ENCODE results near the gene SMAD6. TPM values are rescaled to one million over a fixed set of nuclear protein-coding genes. Genes with fewer than 3 reads are reported as not detected.

SMAD6 gene
- total and polyA plus RNA-seq, 2 donors, result 1.0 to 2.8 TPM

DNA sequence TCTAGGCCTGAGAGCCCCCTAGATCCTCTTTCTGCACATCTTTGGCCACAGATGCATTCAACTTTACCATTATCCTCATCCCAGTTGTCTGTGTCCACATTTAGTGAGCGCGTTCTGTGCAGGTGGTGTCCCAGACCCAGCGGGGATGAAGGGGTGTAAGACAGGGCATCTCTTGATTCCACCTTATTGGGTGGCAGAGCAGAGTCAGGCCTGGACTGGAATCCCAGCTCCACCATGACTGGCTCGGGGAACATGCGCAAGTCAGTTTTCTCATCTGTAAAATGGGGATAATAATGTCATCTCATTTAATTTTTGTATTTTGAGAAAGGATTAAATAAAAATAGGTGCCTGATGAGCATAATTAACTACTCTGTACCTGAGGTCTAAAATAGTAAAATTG lies 7.8 kb downstream of the SMAD6 start:
- no peak overlapping the region for H3K4me3 ChIP-seq (ENCODE audit: low read length in 2 of 2)
- H3K36me3 ChIP-seq (ENCODE audit: control insufficient read depth in 2 of 2, insufficient read depth in 2 of 2, low read length in 1 of 2), result no peaks in the 10 kb centered on the region
- H3K9me3 ChIP-seq (ENCODE audit: control insufficient read depth in 2 of 2, insufficient read depth in 1 of 2, low read length in 1 of 2), result no peaks in the 10 kb centered on the region
- peaks cover 0 to 27% of the 10 kb centered on the region in 2 donors for H3K27me3 ChIP-seq (ENCODE audit: control insufficient read depth in 2 of 2, insufficient read depth in 1 of 2, low read length in 1 of 2)
- DNase-seq (ENCODE audit: low read depth in 6 of 9, low spot score in 9 of 9), result no peak
- WGBS, result 98% methylated on average over 5 of the region's 5 CpGs
- no peak overlapping the region for H3K27ac ChIP-seq (ENCODE audit: low read depth in 1 of 2, low read length in 1 of 2)
- H3K4me1 ChIP-seq (ENCODE audit: control insufficient read depth in 2 of 2, insufficient read depth in 2 of 2, low read length in 2 of 2), result peaks cover 0 to 3% of the 10 kb centered on the region in 2 donors

DNA sequence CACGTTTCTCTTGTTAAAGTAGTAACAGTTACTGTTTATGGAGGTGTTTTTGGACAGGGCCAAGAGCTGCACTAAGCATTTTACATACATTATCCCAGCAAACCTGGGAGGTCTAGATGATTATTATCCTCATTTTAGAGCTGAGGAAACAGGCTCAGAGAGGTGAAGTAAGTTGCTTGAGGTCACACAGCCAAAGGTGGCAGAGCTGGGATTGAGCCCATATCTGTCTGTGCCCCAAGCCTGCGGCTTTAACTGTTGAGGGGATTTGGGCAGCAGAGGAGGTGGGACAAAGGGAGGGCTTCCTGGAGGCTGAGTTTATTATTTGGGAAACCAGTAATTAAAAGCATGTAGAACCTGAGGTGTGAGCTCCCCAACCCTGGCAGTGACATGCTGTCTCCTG lies 9.2 kb downstream of the SMAD6 start:
- peaks cover 0 to 2% of the 10 kb centered on the region in 2 donors for H3K4me1 ChIP-seq (ENCODE audit: control insufficient read depth in 2 of 2, insufficient read depth in 2 of 2, low read length in 2 of 2)
- H3K9me3 ChIP-seq (ENCODE audit: control insufficient read depth in 2 of 2, insufficient read depth in 1 of 2, low read length in 1 of 2), result no peaks in the 10 kb centered on the region
- no peak overlapping the region for H3K4me3 ChIP-seq (ENCODE audit: low read length in 2 of 2)
- H3K36me3 ChIP-seq (ENCODE audit: control insufficient read depth in 2 of 2, insufficient read depth in 2 of 2, low read length in 1 of 2), result no peaks in the 10 kb centered on the region
- 76% methylated on average over 2 of the region's 2 CpGs for WGBS
- no peak for DNase-seq (ENCODE audit: low read depth in 6 of 9, low spot score in 9 of 9)
- peaks cover 0 to 13% of the 10 kb centered on the region in 2 donors for H3K27me3 ChIP-seq (ENCODE audit: control insufficient read depth in 2 of 2, insufficient read depth in 1 of 2, low read length in 1 of 2)
- H3K27ac ChIP-seq (ENCODE audit: low read depth in 1 of 2, low read length in 1 of 2), result no peak overlapping the region

DNA sequence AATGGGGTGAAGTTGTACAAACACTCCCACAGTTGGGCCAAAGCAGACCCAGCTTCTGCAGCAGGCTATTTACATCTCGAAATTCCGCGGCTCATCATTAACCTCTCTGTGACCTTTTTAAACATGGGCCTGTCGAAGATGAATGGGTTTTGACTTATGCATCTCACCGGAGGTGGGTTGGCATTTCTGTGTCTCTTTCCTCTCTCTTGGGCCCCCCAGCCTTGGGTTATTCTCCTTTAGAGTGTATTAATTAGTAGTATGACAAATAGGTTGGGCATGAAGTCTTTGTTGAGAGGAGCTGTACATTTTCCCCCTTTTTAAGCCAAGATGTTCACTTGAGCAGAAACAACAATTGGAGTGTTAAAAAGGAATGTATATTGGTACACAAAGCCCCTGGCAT lies 9.8 kb downstream of the SMAD6 start:
- no peak overlapping the region for H3K4me3 ChIP-seq (ENCODE audit: low read length in 2 of 2)
- peaks cover 0 to 7% of the 10 kb centered on the region in 2 donors for H3K27me3 ChIP-seq (ENCODE audit: control insufficient read depth in 2 of 2, insufficient read depth in 1 of 2, low read length in 1 of 2)
- 85% methylated on average over 5 of the region's 5 CpGs for WGBS
- H3K4me1 ChIP-seq (ENCODE audit: control insufficient read depth in 2 of 2, insufficient read depth in 2 of 2, low read length in 2 of 2), result peaks cover 0 to 2% of the 10 kb centered on the region in 2 donors
- no peaks in the 10 kb centered on the region for H3K36me3 ChIP-seq (ENCODE audit: control insufficient read depth in 2 of 2, insufficient read depth in 2 of 2, low read length in 1 of 2)
- no peaks in the 10 kb centered on the region for H3K9me3 ChIP-seq (ENCODE audit: control insufficient read depth in 2 of 2, insufficient read depth in 1 of 2, low read length in 1 of 2)
- no peak overlapping the region for H3K27ac ChIP-seq (ENCODE audit: low read depth in 1 of 2, low read length in 1 of 2)
- DNase-seq (ENCODE audit: low read depth in 6 of 9, low spot score in 9 of 9), result no peak

DNA sequence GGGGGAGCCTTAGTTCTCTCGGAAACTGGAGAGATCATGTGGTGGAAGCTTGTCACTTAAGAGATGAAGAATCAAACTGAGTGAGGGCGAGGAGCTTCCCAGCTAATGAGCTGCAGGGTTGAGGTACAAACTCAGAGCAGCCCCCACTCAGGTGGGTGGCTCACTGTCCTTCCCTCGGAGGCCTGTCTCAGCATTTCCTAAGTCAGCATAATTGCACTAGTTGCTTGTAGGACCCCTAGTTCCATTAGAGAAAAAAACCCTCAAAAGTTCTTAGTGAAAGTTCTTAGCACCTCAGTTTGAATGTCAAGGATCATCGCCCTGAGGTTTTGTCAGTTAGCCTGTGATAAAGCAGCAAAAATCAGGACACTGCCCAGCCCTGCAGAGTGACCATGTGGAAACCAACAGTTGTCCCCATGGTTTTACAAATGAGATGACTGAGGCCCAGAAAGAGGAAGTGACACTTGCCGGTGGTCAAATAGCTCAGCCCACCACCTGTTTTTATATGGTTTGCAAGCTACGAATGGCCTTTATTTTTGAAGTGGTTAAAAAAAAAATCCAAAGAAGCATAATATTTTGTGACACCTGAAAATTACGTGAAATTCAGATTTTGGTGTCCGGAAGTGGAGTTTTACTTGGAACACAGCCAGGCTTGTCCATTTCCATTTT lies 11.9 kb downstream of the SMAD6 start:
- no peak for DNase-seq (ENCODE audit: low read depth in 6 of 9, low spot score in 9 of 9)
- peaks cover 0 to 2% of the 10 kb centered on the region in 2 donors for H3K4me1 ChIP-seq (ENCODE audit: control insufficient read depth in 2 of 2, insufficient read depth in 2 of 2, low read length in 2 of 2)
- no peaks in the 10 kb centered on the region for H3K9me3 ChIP-seq (ENCODE audit: control insufficient read depth in 2 of 2, insufficient read depth in 1 of 2, low read length in 1 of 2)
- no peak overlapping the region for H3K27ac ChIP-seq (ENCODE audit: low read depth in 1 of 2, low read length in 1 of 2)
- H3K36me3 ChIP-seq (ENCODE audit: control insufficient read depth in 2 of 2, insufficient read depth in 2 of 2, low read length in 1 of 2), result no peaks in the 10 kb centered on the region
- H3K4me3 ChIP-seq (ENCODE audit: low read length in 2 of 2), result no peak overlapping the region
- no peaks in the 10 kb centered on the region for H3K27me3 ChIP-seq (ENCODE audit: control insufficient read depth in 2 of 2, insufficient read depth in 1 of 2, low read length in 1 of 2)
- 66% methylated on average over 8 of the region's 8 CpGs for WGBS

DNA sequence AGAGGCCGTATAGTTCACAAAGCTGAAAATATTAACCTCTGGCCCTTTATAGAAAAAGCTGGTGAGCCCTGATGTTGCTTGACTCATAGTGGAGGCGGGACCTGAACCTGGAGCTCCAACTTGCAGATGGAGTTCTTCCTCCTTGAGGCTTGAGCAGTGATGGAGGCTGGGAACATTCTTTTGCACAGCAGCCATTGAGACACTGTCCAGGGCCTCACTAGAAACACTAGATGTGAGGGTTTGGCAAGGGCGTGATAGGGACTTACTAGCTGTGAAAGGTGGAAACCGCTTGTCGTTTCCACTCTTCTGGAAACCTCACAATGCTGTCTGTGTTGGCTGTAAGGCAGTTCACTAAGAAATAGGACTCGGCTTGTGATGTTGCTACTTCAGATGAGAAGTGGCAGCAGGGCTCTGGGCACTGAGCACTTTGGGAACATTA lies 12.5 kb downstream of the SMAD6 start:
- H3K9me3 ChIP-seq (ENCODE audit: control insufficient read depth in 2 of 2, insufficient read depth in 1 of 2, low read length in 1 of 2), result no peaks in the 10 kb centered on the region
- 95% methylated on average over 6 of the region's 6 CpGs for WGBS
- no peaks in the 10 kb centered on the region for H3K27me3 ChIP-seq (ENCODE audit: control insufficient read depth in 2 of 2, insufficient read depth in 1 of 2, low read length in 1 of 2)
- H3K27ac ChIP-seq (ENCODE audit: low read depth in 1 of 2, low read length in 1 of 2), result no peak overlapping the region
- peaks cover 0 to 2% of the 10 kb centered on the region in 2 donors for H3K4me1 ChIP-seq (ENCODE audit: control insufficient read depth in 2 of 2, insufficient read depth in 2 of 2, low read length in 2 of 2)
- H3K36me3 ChIP-seq (ENCODE audit: control insufficient read depth in 2 of 2, insufficient read depth in 2 of 2, low read length in 1 of 2), result no peaks in the 10 kb centered on the region
- H3K4me3 ChIP-seq (ENCODE audit: low read length in 2 of 2), result no peak overlapping the region
- no peak for DNase-seq (ENCODE audit: low read depth in 6 of 9, low spot score in 9 of 9)

DNA sequence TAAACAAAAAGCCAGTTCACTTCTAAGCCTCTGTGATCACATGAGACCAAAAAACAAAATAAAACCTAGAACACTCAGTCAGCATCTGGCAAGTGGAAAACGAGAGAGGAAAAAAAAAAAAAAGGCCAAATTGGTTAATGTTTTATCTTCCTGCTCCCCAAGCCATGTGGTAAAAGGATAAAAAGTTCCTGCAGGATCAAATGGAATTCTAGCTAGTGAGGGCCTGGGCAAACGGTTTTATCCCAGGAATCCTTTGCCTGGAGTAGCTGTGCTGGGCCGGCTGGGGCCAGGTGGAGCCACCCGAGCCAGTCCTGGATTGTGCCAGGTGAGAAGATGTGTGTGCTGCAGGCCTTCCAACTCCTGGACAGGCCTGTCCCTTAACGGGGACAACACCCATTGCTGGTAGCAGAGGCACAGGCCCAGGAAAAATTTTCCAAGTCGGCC lies 13.2 kb downstream of the SMAD6 start:
- H3K27me3 ChIP-seq (ENCODE audit: control insufficient read depth in 2 of 2, insufficient read depth in 1 of 2, low read length in 1 of 2), result no peaks in the 10 kb centered on the region
- H3K36me3 ChIP-seq (ENCODE audit: control insufficient read depth in 2 of 2, insufficient read depth in 2 of 2, low read length in 1 of 2), result no peaks in the 10 kb centered on the region
- H3K4me3 ChIP-seq (ENCODE audit: low read length in 2 of 2), result no peak overlapping the region
- no peaks in the 10 kb centered on the region for H3K9me3 ChIP-seq (ENCODE audit: control insufficient read depth in 2 of 2, insufficient read depth in 1 of 2, low read length in 1 of 2)
- peaks cover 0 to 2% of the 10 kb centered on the region in 2 donors for H3K4me1 ChIP-seq (ENCODE audit: control insufficient read depth in 2 of 2, insufficient read depth in 2 of 2, low read length in 2 of 2)
- H3K27ac ChIP-seq (ENCODE audit: low read depth in 1 of 2, low read length in 1 of 2), result no peak overlapping the region
- no peak for DNase-seq (ENCODE audit: low read depth in 6 of 9, low spot score in 9 of 9)
- WGBS, result 95% methylated on average over 6 of the region's 6 CpGs

DNA sequence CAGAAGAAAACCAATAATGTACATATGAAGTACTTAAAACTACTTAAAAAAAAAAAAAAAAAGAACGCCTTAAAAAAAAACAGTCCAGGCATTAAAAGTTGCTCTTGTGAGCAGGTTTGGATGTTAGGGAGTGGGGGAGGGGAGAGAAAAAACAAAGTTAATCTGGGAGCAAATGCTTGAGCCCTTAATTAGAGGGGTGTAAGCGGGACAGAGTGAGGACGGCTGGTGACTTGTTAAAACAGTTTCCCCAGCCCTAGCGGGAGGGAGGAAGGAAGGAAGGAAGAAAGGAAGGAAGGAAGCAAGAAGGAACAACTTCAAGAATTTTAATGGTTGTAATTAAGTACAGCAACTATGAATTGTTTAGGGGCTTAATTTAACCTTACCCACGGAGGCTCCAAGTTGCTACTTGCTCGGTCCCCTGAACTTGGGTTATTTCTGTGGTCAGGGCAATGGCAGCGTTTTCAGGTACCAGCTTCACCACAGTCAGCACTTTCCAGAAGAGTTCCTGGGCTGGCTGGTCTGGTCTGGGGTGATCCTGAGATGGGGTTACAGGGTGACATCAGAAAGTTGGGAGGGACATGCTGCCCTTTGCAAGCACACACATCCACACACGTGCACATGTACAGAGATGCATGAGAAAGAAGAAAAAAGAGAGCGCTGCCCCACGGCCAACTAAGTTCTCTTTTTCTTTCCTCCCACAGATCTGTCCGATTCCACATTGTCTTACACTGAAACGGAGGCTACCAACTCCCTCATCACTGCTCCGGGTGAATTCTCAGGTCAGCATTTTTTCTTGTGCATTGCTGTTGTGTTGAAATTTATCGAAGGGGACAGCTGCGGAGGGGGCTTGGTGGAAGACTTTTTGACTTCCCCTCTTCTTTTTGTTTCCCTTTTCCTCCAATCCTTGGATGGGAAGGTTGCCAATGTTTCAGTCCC lies 14.0 kb downstream of the SMAD6 start:
- Histone ChIP-seq H3K9me3 (ENCODE audit: control insufficient read depth in 2 of 2, insufficient read depth in 1 of 2, low read length in 1 of 2) (no peaks in the 10 kb centered on the region), H3K27ac (ENCODE audit: low read depth in 1 of 2, low read length in 1 of 2) (no peak overlapping the region), H3K4me1 (ENCODE audit: control insufficient read depth in 2 of 2, insufficient read depth in 2 of 2, low read length in 2 of 2) (peaks cover 0 to 2% of the 10 kb centered on the region in 2 donors), H3K27me3 (ENCODE audit: control insufficient read depth in 2 of 2, insufficient read depth in 1 of 2, low read length in 1 of 2) (no peaks in the 10 kb centered on the region), H3K36me3 (ENCODE audit: control insufficient read depth in 2 of 2, insufficient read depth in 2 of 2, low read length in 1 of 2) (no peaks in the 10 kb centered on the region), H3K4me3 (ENCODE audit: low read length in 2 of 2) (no peak overlapping the region)
- no peak for DNase-seq (ENCODE audit: low read depth in 6 of 9, low spot score in 9 of 9)
- 60% methylated on average over 15 of the region's 15 CpGs for WGBS

DNA sequence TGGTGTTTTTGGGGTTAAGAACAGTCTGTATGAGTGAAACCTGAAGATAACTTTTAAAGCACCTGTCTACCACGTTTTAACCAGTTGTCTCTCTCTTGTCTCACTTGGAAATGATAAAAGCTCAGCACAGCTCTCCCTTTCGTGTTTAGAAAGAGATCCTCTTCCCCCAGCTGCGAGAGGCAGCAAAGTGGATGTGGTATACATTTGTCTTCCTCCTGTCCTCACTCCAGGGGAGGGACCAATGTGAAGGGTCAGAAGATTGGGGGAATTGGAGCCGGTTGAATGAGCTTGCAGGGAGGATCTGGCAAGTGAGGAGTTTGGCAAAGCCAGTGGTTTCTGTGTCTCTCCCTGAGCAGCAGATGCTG lies 14.6 kb downstream of the SMAD6 start:
- Histone ChIP-seq H3K36me3 (ENCODE audit: control insufficient read depth in 2 of 2, insufficient read depth in 2 of 2, low read length in 1 of 2) (no peaks in the 10 kb centered on the region), H3K27ac (ENCODE audit: low read depth in 1 of 2, low read length in 1 of 2) (no peak overlapping the region), H3K27me3 (ENCODE audit: control insufficient read depth in 2 of 2, insufficient read depth in 1 of 2, low read length in 1 of 2) (no peaks in the 10 kb centered on the region), H3K9me3 (ENCODE audit: control insufficient read depth in 2 of 2, insufficient read depth in 1 of 2, low read length in 1 of 2) (no peaks in the 10 kb centered on the region), H3K4me1 (ENCODE audit: control insufficient read depth in 2 of 2, insufficient read depth in 2 of 2, low read length in 2 of 2) (peaks cover 0 to 2% of the 10 kb centered on the region in 2 donors), H3K4me3 (ENCODE audit: low read length in 2 of 2) (no peak overlapping the region)
- no peak for DNase-seq (ENCODE audit: low read depth in 6 of 9, low spot score in 9 of 9)
- WGBS, result 47% methylated on average over 4 of the region's 4 CpGs
